OCI-LY1 (cell line): Measurements from ENCODE around the gene GNAQ.

Experiments used
- H2AFZ ChIP-seq: fragments of 200-600 bp; sonication (generic), shearing (Covaris generic); 2 replicates; pipeline ENCODE4 v1.6.0; 2014; ENCODE audit warnings: antibody characterized with exemption, mild to moderate bottlenecking, low read length
- H3F3A ChIP-seq: fragments of 200-600 bp; sonication (generic), shearing (Covaris generic); 2 replicates; pipeline ENCODE4 v1.6.0; 2014; ENCODE audit warnings: mild to moderate bottlenecking, antibody characterized with exemption, low read length, moderate library complexity; ENCODE audit not compliant: insufficient read depth
- H3K27ac ChIP-seq: fragments of 200-600 bp; sonication (generic); 2 replicates; pipeline ENCODE4 v1.5.1; 2014; ENCODE audit warnings: low read length, mixed run types, mild to moderate bottlenecking, low read depth; ENCODE audit not compliant: poor library complexity, severe bottlenecking
- H3K27me3 ChIP-seq: fragments of 200-600 bp; sonication (generic); 2 replicates; pipeline ENCODE4 v1.6.0; 2014; ENCODE audit warnings: antibody characterized with exemption, mild to moderate bottlenecking, low read length, moderate library complexity; ENCODE audit not compliant: insufficient read depth
- H3K36me3 ChIP-seq: fragments of 200-600 bp; sonication (generic); 2 replicates; pipeline ENCODE4 v1.6.1; 2014; ENCODE audit warnings: mild to moderate bottlenecking, antibody characterized with exemption, low read length, moderate library complexity, mixed read lengths; ENCODE audit not compliant: insufficient read depth
- H3K4me1 ChIP-seq: fragments of 200-600 bp; sonication (generic); 2 replicates; pipeline ENCODE4 v1.5.1; 2014; ENCODE audit warnings: mild to moderate bottlenecking, low read length, moderate library complexity; ENCODE audit not compliant: insufficient read depth, severe bottlenecking
- H3K4me2 ChIP-seq: fragments of 200-600 bp; sonication (generic), shearing (Covaris generic); 2 replicates; pipeline ENCODE4 v1.6.1; 2014; ENCODE audit warnings: low read length
- H3K4me3 ChIP-seq: fragments of 200-600 bp; sonication (generic); 2 replicates; pipeline ENCODE4 v1.5.1; 2014; ENCODE audit warnings: low read length, low read depth, mild to moderate bottlenecking, mixed read lengths; ENCODE audit not compliant: poor library complexity, severe bottlenecking
- H3K79me2 ChIP-seq: fragments of 200-600 bp; shearing (Covaris generic); 2 replicates; pipeline ENCODE4 v1.6.1; 2016; ENCODE audit warnings: mixed run types, low read length, mixed read lengths; ENCODE audit not compliant: insufficient read depth
- H3K9ac ChIP-seq: fragments of 200-600 bp; sonication (generic), shearing (Covaris generic); 2 replicates; pipeline ENCODE4 v1.6.1; 2014; ENCODE audit warnings: mild to moderate bottlenecking, low read length, mixed read lengths
- H3K9me2 ChIP-seq: fragments of 200-600 bp; sonication (generic), shearing (Covaris generic); 2 replicates; pipeline ENCODE4 v1.6.1; 2014; ENCODE audit warnings: low read depth, mild to moderate bottlenecking, low read length, mixed read lengths
- H3K9me3 ChIP-seq: fragments of 200-600 bp; shearing (Covaris generic); 2 replicates; pipeline ENCODE4 v1.6.1; 2014; ENCODE audit warnings: low read length, mixed read lengths
- H4K20me1 ChIP-seq: fragments of 200-600 bp; sonication (generic), shearing (Covaris generic); 2 replicates; pipeline ENCODE4 v1.6.0; 2016; ENCODE audit warnings: mild to moderate bottlenecking, low read length; ENCODE audit not compliant: insufficient read depth
- CTCF ChIP-seq: fragments of 200-600 bp; sonication (generic), shearing (Covaris generic); IDR thresholded peaks from 2 replicates; pipeline ENCODE4 v1.5.1; 2017; ENCODE audit warnings: mild to moderate bottlenecking, antibody characterized with exemption, low read length, moderate library complexity, mixed read lengths
- EZH2 ChIP-seq: fragments of 200-600 bp; sonication (generic), shearing (Covaris generic); IDR thresholded peaks from 2 replicates; pipeline ENCODE4 v1.8.0; 2017; ENCODE audit warnings: borderline replicate concordance, mixed run types, mild to moderate bottlenecking, antibody characterized with exemption, low read length, moderate library complexity, mixed read lengths

The GNAQ gene

GRCh38 chr9:77856615-77857014 lies 175.0 kb downstream of the GNAQ start:
- H3K9me3 ChIP-seq = no peaks in the 10 kb centered on the region
- no peaks in the 10 kb centered on the region for H4K20me1 ChIP-seq
- H3K9ac ChIP-seq = no peak overlapping the region
- no peaks in the 10 kb centered on the region for H3K36me3 ChIP-seq
- no peaks in the 10 kb centered on the region for H3K79me2 ChIP-seq
- H3K4me3 ChIP-seq = no peak overlapping the region
- no peaks in the 10 kb centered on the region for H3K4me1 ChIP-seq
- H3K9me2 ChIP-seq = no peaks in the 10 kb centered on the region
- H3K27me3 ChIP-seq = no peaks in the 10 kb centered on the region
- no peak for TF ChIP-seq CTCF
- TF ChIP-seq EZH2 = no peak
- no peaks in the 10 kb centered on the region for H3F3A ChIP-seq
- no peak overlapping the region for H3K27ac ChIP-seq
- no peak overlapping the region for H3K4me2 ChIP-seq
- no peak overlapping the region for H2AFZ ChIP-seq

- Histone ChIP-seq H3K9me2 (no peaks in the 10 kb centered on the region), H3K4me1 (no peaks in the 10 kb centered on the region), H3F3A (no peaks in the 10 kb centered on the region), H3K79me2 (no peaks in the 10 kb centered on the region), H3K27ac (no peak overlapping the region), H2AFZ (no peak overlapping the region), H3K9ac (no peak overlapping the region), H4K20me1 (no peaks in the 10 kb centered on the region), H3K36me3 (no peaks in the 10 kb centered on the region), H3K9me3 (no peaks in the 10 kb centered on the region), H3K4me2 (no peak overlapping the region), H3K4me3 (no peak overlapping the region), H3K27me3 (no peaks in the 10 kb centered on the region)
- TF ChIP-seq EZH2 = no peak
- no peak for TF ChIP-seq CTCF
These were observed 176.7 kb downstream of the GNAQ start for GRCh38 chr9:77854916-77855311.

- Histone ChIP-seq H3K79me2 (no peaks in the 10 kb centered on the region), H3K36me3 (no peaks in the 10 kb centered on the region), H4K20me1 (no peaks in the 10 kb centered on the region), H3K4me3 (no peak overlapping the region), H2AFZ (no peak overlapping the region), H3K4me1 (no peaks in the 10 kb centered on the region), H3K4me2 (no peak overlapping the region), H3K27ac (no peak overlapping the region), H3F3A (no peaks in the 10 kb centered on the region), H3K9me3 (no peaks in the 10 kb centered on the region), H3K9ac (no peak overlapping the region), H3K27me3 (no peaks in the 10 kb centered on the region), H3K9me2 (no peaks in the 10 kb centered on the region)
- TF ChIP-seq EZH2 = no peak
These were observed 177.2 kb downstream of the GNAQ start for GRCh38 chr9:77854258-77854915.

DNA sequence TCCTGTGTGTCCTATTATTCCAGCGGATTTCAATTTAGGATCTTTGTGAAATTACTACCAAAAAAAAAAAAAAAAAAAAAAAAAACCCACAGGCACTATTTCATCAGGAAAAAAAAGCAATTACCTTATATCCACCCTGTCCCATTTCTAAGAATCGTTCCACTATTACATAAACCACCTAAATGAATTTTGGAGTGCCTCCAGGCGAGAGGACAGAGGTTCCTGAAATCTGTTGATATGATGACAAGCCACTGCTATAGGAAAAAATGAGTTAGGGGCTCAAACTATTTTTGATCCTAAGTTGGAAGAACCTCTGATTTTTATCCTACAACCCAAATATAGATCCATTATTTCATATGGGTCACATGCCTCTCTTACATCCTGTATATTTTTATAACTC lies 177.9 kb downstream of the GNAQ start:
- Histone ChIP-seq H2AFZ (no peak overlapping the region), H3K4me2 (no peak overlapping the region), H3K27ac (no peak overlapping the region), H3K9ac (no peak overlapping the region), H3K79me2 (no peaks in the 10 kb centered on the region), H3K36me3 (no peaks in the 10 kb centered on the region), H3K4me3 (no peak overlapping the region), H4K20me1 (no peaks in the 10 kb centered on the region), H3K4me1 (no peaks in the 10 kb centered on the region), H3K9me3 (no peaks in the 10 kb centered on the region), H3F3A (no peaks in the 10 kb centered on the region), H3K9me2 (no peaks in the 10 kb centered on the region), H3K27me3 (no peaks in the 10 kb centered on the region)
- no peak for TF ChIP-seq EZH2
- no peak for TF ChIP-seq CTCF
